ENCODE measurements around the gene EHBP1. TPM values are rescaled to one million over a fixed set of nuclear protein-coding genes. Genes with fewer than 3 reads are reported as not detected.

The EHBP1 gene
- polyA plus RNA-seq, 12 donors, result 23.7 to 67.8 (median 32.0) TPM; not detected in 1

GRCh38 chr2:62947403-62947802 lies 241.9 kb downstream of the EHBP1 start:
- no peak for DNase-seq

- DNase-seq, result peak; percentile 13
Measured at GRCh38 chr2:62956651-62957050, 251.1 kb downstream of the EHBP1 start.

GRCh38 chr2:62958206-62958605 lies 252.7 kb downstream of the EHBP1 start:
- DNase-seq, result no peak

- no peak for DNase-seq
Measured at GRCh38 chr2:62964050-62964449, 258.5 kb downstream of the EHBP1 start.

- no peak for DNase-seq
Measured at GRCh38 chr2:62964671-62965070, 259.2 kb downstream of the EHBP1 start.

GRCh38 chr2:62966991-62967390 lies 261.5 kb downstream of the EHBP1 start:
- DNase-seq, result no peak

GRCh38 chr2:62968168-62968567 lies 262.7 kb downstream of the EHBP1 start:
- no peak for DNase-seq

GRCh38 chr2:62968668-62969067 lies 263.2 kb downstream of the EHBP1 start:
- DNase-seq, result no peak

- DNase-seq, result no peak
Measured at GRCh38 chr2:62971936-62972335, 266.4 kb downstream of the EHBP1 start.

GRCh38 chr2:62972601-62973000 lies 267.1 kb downstream of the EHBP1 start:
- no peak for DNase-seq

GRCh38 chr2:62974999-62975398 lies 269.5 kb downstream of the EHBP1 start:
- no peak for DNase-seq

- no peak for DNase-seq
Measured at GRCh38 chr2:62991605-62992004, 286.1 kb downstream of the EHBP1 start.

GRCh38 chr2:62992561-62992960 lies 287.0 kb downstream of the EHBP1 start:
- no peak for DNase-seq

- no peak for DNase-seq
Measured at GRCh38 chr2:62994206-62994605, 288.7 kb downstream of the EHBP1 start.

- no peak for DNase-seq
Measured at GRCh38 chr2:62996534-62997186, 291.1 kb downstream of the EHBP1 start.

- DNase-seq, result no peak
Measured at GRCh38 chr2:62998949-62999348, 293.4 kb downstream of the EHBP1 start.

- no peak for DNase-seq
Measured at GRCh38 chr2:62999905-63000304, 294.4 kb downstream of the EHBP1 start.

- peak; percentile 26 for DNase-seq
Measured at GRCh38 chr2:63000801-63001200, 295.3 kb downstream of the EHBP1 start.

GRCh38 chr2:63001576-63001975 lies 296.1 kb downstream of the EHBP1 start:
- no peak for DNase-seq

- no peak for DNase-seq
Measured at GRCh38 chr2:63003351-63003750, 297.8 kb downstream of the EHBP1 start.

GRCh38 chr2:63007813-63008458 lies 302.4 kb downstream of the EHBP1 start:
- no peak for DNase-seq

GRCh38 chr2:63008838-63009237 lies 303.3 kb downstream of the EHBP1 start:
- no peak for DNase-seq

- DNase-seq, result no peak
Measured at GRCh38 chr2:63009490-63009889, 304.0 kb downstream of the EHBP1 start.

- DNase-seq, result peak; percentile 35
Measured at GRCh38 chr2:63012541-63012940, 307.0 kb downstream of the EHBP1 start.
